ENCODE data around the gene ZNF134. TPM values are rescaled to one million over a fixed set of nuclear protein-coding genes. Genes with fewer than 3 reads are reported as not detected.

ZNF134 gene
- total RNA-seq, 1 donor from 2014 or later: 32.3 TPM

- peak; percentile 81 for FAIRE-seq
- Histone ChIP-seq H3K4me1 (ENCODE audit: insufficient read depth, low read length) (peaks cover 9% of the 10 kb centered on the region), H2AFZ (ENCODE audit: low read depth, low read length) (peak within 1 kb of the TSS; percentile 92), H3K4me3 (ENCODE audit: insufficient read depth, low read depth, low read length) (peak within 1 kb of the TSS; percentile 82), H3K79me2 (ENCODE audit: insufficient read depth, low read length) (peaks cover 28% of the 10 kb centered on the region), H3K27ac (ENCODE audit: low read depth, low read length) (no peak within 1 kb of the TSS), H4K20me1 (ENCODE audit: insufficient read depth, low read length) (no peaks in the 10 kb centered on the region), H3K9ac (ENCODE audit: low read length) (peak within 1 kb of the TSS; percentile 84), H3K36me3 (ENCODE audit: insufficient read depth, low read length) (peaks cover 17% of the 10 kb centered on the region), H3K4me2 (ENCODE audit: low read length) (peak within 1 kb of the TSS; percentile 91), H3K27me3 (ENCODE audit: insufficient read depth, low read length) (no peaks in the 10 kb centered on the region), H3K9me3 (ENCODE audit: insufficient read depth, low read depth, low read length) (peaks cover 58% of the 10 kb centered on the region)
- Mint-ChIP-seq H3K36me3 (ENCODE audit: low read depth, unreplicated experiment) (peaks cover 48% of the 10 kb centered on the region), H3K27me3 (ENCODE audit: low read depth, unreplicated experiment) (no peaks in the 10 kb centered on the region), H3K4me3 (ENCODE audit: unreplicated experiment) (peak within 1 kb of the TSS; percentile 91), H3K27ac (ENCODE audit: unreplicated experiment) (peak within 1 kb of the TSS; percentile 72), H3K9me3 (ENCODE audit: unreplicated experiment) (peaks cover 50% of the 10 kb centered on the region), H3K4me1 (ENCODE audit: low read depth, unreplicated experiment) (peaks cover 4% of the 10 kb centered on the region)
- DNase-seq (ENCODE audit: low read depth): peak; percentile 96
- TF ChIP-seq CTCF (IDR thresholded peaks at IDR 0.05; ENCODE audit: insufficient read depth, low read depth, low read length): no peak
- TF ChIP-seq EZH2 (IDR thresholded peaks at IDR 0.05; ENCODE audit: insufficient read depth, low read length): no peak
These were observed 35.4 kb upstream of the ZNF134 start, which contains the start of gene ZNF416 for GRCh38 chr19:57578487-57579205. TSS of gene ZNF416 (minus strand) at chr19:57578911. CDS start at chr19:57578704, 207 bp downstream.

- H3K4me3 ChIP-seq (ENCODE audit: insufficient read depth, low read depth, low read length): peak overlapping the region; percentile 73
- no peak for TF ChIP-seq CTCF (IDR thresholded peaks at IDR 0.05; ENCODE audit: insufficient read depth, low read depth, low read length)
- no peak for TF ChIP-seq EZH2 (IDR thresholded peaks at IDR 0.05; ENCODE audit: insufficient read depth, low read length)
- no peaks in the 10 kb centered on the region for H3K27me3 ChIP-seq (ENCODE audit: insufficient read depth, low read length)
- peak overlapping the region; percentile 89 for H3K4me2 ChIP-seq (ENCODE audit: low read length)
- H3K9ac ChIP-seq (ENCODE audit: low read length): no peak overlapping the region
- H3K4me3 Mint-ChIP-seq (ENCODE audit: unreplicated experiment): peak overlapping the region; percentile 91
- peaks cover 7% of the 10 kb centered on the region for H3K4me1 ChIP-seq (ENCODE audit: insufficient read depth, low read length)
- peaks cover 30% of the 10 kb centered on the region for H3K9me3 Mint-ChIP-seq (ENCODE audit: unreplicated experiment)
- H3K36me3 ChIP-seq (ENCODE audit: insufficient read depth, low read length): no peaks in the 10 kb centered on the region
- H3K9me3 ChIP-seq (ENCODE audit: insufficient read depth, low read depth, low read length): peaks cover 36% of the 10 kb centered on the region
- DNase-seq (ENCODE audit: low read depth): no peak
- no peak for FAIRE-seq
- H3K27ac ChIP-seq (ENCODE audit: low read depth, low read length): no peak overlapping the region
- peaks cover 33% of the 10 kb centered on the region for H3K36me3 Mint-ChIP-seq (ENCODE audit: low read depth, unreplicated experiment)
- no peak overlapping the region for H3K27ac Mint-ChIP-seq (ENCODE audit: unreplicated experiment)
- H3K79me2 ChIP-seq (ENCODE audit: insufficient read depth, low read length): peaks cover 17% of the 10 kb centered on the region
- H3K4me1 Mint-ChIP-seq (ENCODE audit: low read depth, unreplicated experiment): peaks cover 9% of the 10 kb centered on the region
- H4K20me1 ChIP-seq (ENCODE audit: insufficient read depth, low read length): no peaks in the 10 kb centered on the region
- peak overlapping the region; percentile 100 for H2AFZ ChIP-seq (ENCODE audit: low read depth, low read length)
- no peaks in the 10 kb centered on the region for H3K27me3 Mint-ChIP-seq (ENCODE audit: low read depth, unreplicated experiment)
These were observed 30.9 kb upstream of the ZNF134 start for GRCh38 chr19:57583104-57583520.
